HCT116 (cell line): ENCODE data around the gene PLA2G4B. TPM values are rescaled to one million over a fixed set of nuclear protein-coding genes. Genes with fewer than 3 reads are reported as not detected.

Experiments used
- ATAC-seq: fragments of 200-7000 bp; cut with Tn5 transposase; 2 replicates; pipeline ENCODE4 v1.9.1; 2020; ENCODE audit warnings: mild to moderate bottlenecking, moderate library complexity
- BruUV-seq: library from RNA; stranded (reverse); fragments of 400-500 nt; replicated peaks from 2 replicates; lab custom pipeline; 2021; lab: Mats Ljungman, UMichigan
- CTCF ChIA-PET: fragments of 300-600 bp; sonication (Branson Sonifier 250); formaldehyde crosslinking; loops from one replicate; lab custom pipeline; 2021; ENCODE audit warnings: antibody characterized with exemption; lab: Charles Lee
- POLR2A ChIA-PET: fragments of 300-600, 350-600 bp; sonication (Branson Sonifier 250); formaldehyde crosslinking; loops from one replicate; lab custom pipeline; 2021; ENCODE audit warnings: antibody characterized with exemption; lab: Charles Lee
- RAD21 ChIA-PET, 2 experiments: fragments of 300-600 bp; sonication (Branson Sonifier 250); formaldehyde crosslinking; loops; one replicate each; lab custom pipeline; 2023; ENCODE audit warnings: low total read pairs in 2 of 2; ENCODE audit not compliant: uncharacterized antibody in 2 of 2, unreplicated experiment in 2 of 2, low non-redundant PET in 1 of 2; lab: Charles Lee
- DNase-seq: peaks from one replicate; pipeline ENCODE4 v3.0.0-alpha.2; 2010; ENCODE audit warnings: low read depth, low spot score
- H2AFZ ChIP-seq: fragments of 200-600 bp; shearing (Covaris generic), sonication (generic); 2 replicates; pipeline ENCODE4 v1.6.1; 2017; ENCODE audit warnings: low read depth, mixed run types, mixed read lengths, antibody characterized with exemption, low read length; ENCODE audit not compliant: poor library complexity, severe bottlenecking
- H3K27ac ChIP-seq: 2 replicates; pipeline ENCODE4 v1.5.1; 2012; ENCODE audit warnings: low read depth, low read length
- H3K27me3 ChIP-seq: fragments of 200-600 bp; sonication (generic); 2 replicates; pipeline ENCODE4 v1.6.1; 2016; ENCODE audit warnings: mixed run types, low read length, mixed read lengths; ENCODE audit not compliant: insufficient read depth
- H3K36me3 ChIP-seq, 2 experiments: fragments of 200-500 bp in 1 of 2; fragments of 200-600 bp in 1 of 2; sonication (Bioruptor generic) in 1 of 2; sonication (generic) in 1 of 2; 2 replicates each; pipeline versions ENCODE4 v1.5.1 to v1.6.1; 2014 to 2016; ENCODE audit warnings: low read length in 2 of 2, inconsistent platforms in 1 of 2, mixed read lengths in 1 of 2, mixed run types in 1 of 2; ENCODE audit not compliant: insufficient read depth in 2 of 2, control insufficient read depth in 1 of 2
- H3K4me1 ChIP-seq, 2 experiments: fragments of 200-600 bp in 1 of 2; sonication (generic) in 1 of 2; 2 replicates each; pipeline versions ENCODE4 v1.5.1 to v1.6.1; 2012 to 2017; ENCODE audit warnings: low read length in 2 of 2, inconsistent platforms in 1 of 2, mild to moderate bottlenecking in 1 of 2, mixed read lengths in 1 of 2, mixed run types in 1 of 2, moderate library complexity in 1 of 2; ENCODE audit not compliant: insufficient read depth in 2 of 2, control insufficient read depth in 1 of 2
- H3K4me2 ChIP-seq: fragments of 200-600 bp; sonication (generic); 2 replicates; pipeline ENCODE4 v1.6.1; 2017; ENCODE audit warnings: mixed run types, low read length, mixed read lengths
- H3K4me3 ChIP-seq, 2 experiments: fragments of 200-600 bp in 1 of 2; sonication (generic) in 1 of 2; replicated peaks in 1 of 2; 2 replicates each; pipeline ENCODE4 v1.5.1; 2011 to 2016; ENCODE audit warnings: low read length in 2 of 2, control low read depth in 1 of 2, low read depth in 1 of 2, mild to moderate bottlenecking in 1 of 2, mixed read lengths in 1 of 2, mixed run types in 1 of 2
- H3K79me2 ChIP-seq: fragments of 200-600 bp; sonication (generic); 2 replicates; pipeline ENCODE4 v1.6.1; 2017; ENCODE audit warnings: mild to moderate bottlenecking, mixed run types, low read length, moderate library complexity, mixed read lengths; ENCODE audit not compliant: insufficient read depth
- H3K9ac ChIP-seq: fragments of 200-600 bp; sonication (generic); 2 replicates; pipeline ENCODE4 v1.6.1; 2016; ENCODE audit warnings: low read length, mixed read lengths
- H3K9me2 ChIP-seq: fragments of 200-600 bp; sonication (generic), shearing (Covaris generic); 2 replicates; pipeline ENCODE4 v1.6.1; 2017; ENCODE audit warnings: mixed run types, mild to moderate bottlenecking, moderate library complexity; ENCODE audit not compliant: insufficient read depth
- H3K9me3 ChIP-seq, 2 experiments: fragments of 200-500 bp in 1 of 2; fragments of 200-600 bp in 1 of 2; sonication (Bioruptor generic) in 1 of 2; sonication (generic) in 1 of 2; 2 replicates each; pipeline ENCODE4 v1.6.1; 2014 to 2017; ENCODE audit warnings: low read length in 2 of 2, mixed read lengths in 2 of 2, inconsistent platforms in 1 of 2, low read depth in 1 of 2, mild to moderate bottlenecking in 1 of 2, mixed run types in 1 of 2, moderate library complexity in 1 of 2; ENCODE audit not compliant: control insufficient read depth in 1 of 2, insufficient read depth in 1 of 2
- H4K20me1 ChIP-seq: fragments of 200-600 bp; sonication (generic), shearing (Covaris generic); 2 replicates; pipeline ENCODE4 v1.6.1; 2017; ENCODE audit warnings: mixed run types, mild to moderate bottlenecking, moderate library complexity; ENCODE audit not compliant: insufficient read depth
- ATF3 ChIP-seq: IDR thresholded peaks from 2 replicates; pipeline ENCODE4 v1.6.1; 2012
- CEBPB ChIP-seq: IDR thresholded peaks from 2 replicates; pipeline ENCODE4 v1.6.1; 2012; ENCODE audit warnings: low read depth
- EGR1 ChIP-seq: IDR thresholded peaks from 2 replicates; pipeline ENCODE4 v1.6.1; 2012; ENCODE audit warnings: low read depth
- ELF1 ChIP-seq: IDR thresholded peaks from 2 replicates; pipeline ENCODE4 v1.6.1; 2012; ENCODE audit warnings: low read depth, borderline replicate concordance
- EZH2 ChIP-seq: fragments of 200-600 bp; sonication (generic); IDR thresholded peaks from 2 replicates; pipeline ENCODE4 v1.6.1; 2017; ENCODE audit warnings: antibody characterized with exemption, mixed run types
- JUND ChIP-seq: IDR thresholded peaks from 2 replicates; pipeline ENCODE4 v1.6.1; 2012
- POLR2A ChIP-seq: IDR thresholded peaks from 2 replicates; pipeline ENCODE4 v1.7.0; 2011; ENCODE audit warnings: borderline replicate concordance; ENCODE audit not compliant: insufficient read depth, insufficient read length; ENCODE audit errors: extremely low read depth
- POLR2AphosphoS5 ChIP-seq: IDR thresholded peaks from 2 replicates; pipeline ENCODE4 v1.6.1; 2011; ENCODE audit warnings: mild to moderate bottlenecking, low read depth, low read length, moderate library complexity
- SIN3A ChIP-seq: IDR thresholded peaks from 2 replicates; pipeline ENCODE4 v1.6.1; 2012; ENCODE audit warnings: low read depth
- TCF7L2 ChIP-seq: IDR thresholded peaks from 2 replicates; pipeline ENCODE4 v1.7.0; 2011; ENCODE audit warnings: borderline replicate concordance, inconsistent platforms; ENCODE audit not compliant: insufficient read depth, insufficient read length; ENCODE audit errors: extremely low read depth
- YY1 ChIP-seq: IDR thresholded peaks from 2 replicates; pipeline ENCODE4 v1.6.1; 2011; ENCODE audit warnings: low read length, low read depth, moderate library complexity, mild to moderate bottlenecking; ENCODE audit not compliant: insufficient replicate concordance; ENCODE audit errors: extremely low read depth
- ZBTB33 ChIP-seq: IDR thresholded peaks from 2 replicates; pipeline ENCODE4 v1.6.1; 2011; ENCODE audit warnings: mild to moderate bottlenecking, low read length, moderate library complexity; ENCODE audit not compliant: insufficient replicate concordance; ENCODE audit errors: extremely low read depth
- intact Hi-C: fragments of 100-400 bp; cut with micrococcal nuclease; formaldehyde crosslinking; loops from 2 replicates; pipeline ENCODE4 v1.10.0; 2022
- total RNA-seq: library from RNA; stranded (reverse); gene quantifications from one replicate; pipeline ENCODE4 v1.2.1, GENCODE V29; 2021; ENCODE audit not compliant: unreplicated experiment
- TF ChIP-seq, protein P1 (sequence below): IDR thresholded peaks from 2 replicates; pipeline ENCODE4 v1.6.1; 2012; ENCODE audit warnings: low read depth

Gene PLA2G4B
- total RNA-seq, 1 experiment from 2014 or later = 4.7 TPM

- Histone ChIP-seq H3K79me2 (no peaks in the 10 kb centered on the region), H3K36me3 (peaks cover 0 to 3% of the 10 kb centered on the region in 2 experiments; a peak in 1 of 4 replicates), H3K27ac (no peak overlapping the region), H3K4me3 (no peak overlapping the region), H3K4me1 (no peaks in the 10 kb centered on the region), H4K20me1 (no peaks in the 10 kb centered on the region), H2AFZ (no peak overlapping the region), H3K9ac (no peak overlapping the region), H3K27me3 (no peaks in the 10 kb centered on the region), H3K4me2 (no peak overlapping the region), H3K9me3 (no peaks in the 10 kb centered on the region), H3K9me2 (no peaks in the 10 kb centered on the region)
- CTCF ChIA-PET = no interaction called here
- BruUV-seq = no TSS peak
- DNase-seq (no peak), ATAC-seq (no peak)
- TF ChIP-seq ATF3 = no peak
- TF ChIP-seq YY1 = no peak
- TF ChIP-seq EGR1 = no peak
- no peak for TF ChIP-seq ELF1
- TF ChIP-seq EZH2 = no peak
- TF ChIP-seq ZBTB33 = no peak
- no peak for TF ChIP-seq JUND
- no peak for TF ChIP-seq SIN3A
- TF ChIP-seq TCF7L2 = no peak
- TF ChIP-seq, protein P1, sequence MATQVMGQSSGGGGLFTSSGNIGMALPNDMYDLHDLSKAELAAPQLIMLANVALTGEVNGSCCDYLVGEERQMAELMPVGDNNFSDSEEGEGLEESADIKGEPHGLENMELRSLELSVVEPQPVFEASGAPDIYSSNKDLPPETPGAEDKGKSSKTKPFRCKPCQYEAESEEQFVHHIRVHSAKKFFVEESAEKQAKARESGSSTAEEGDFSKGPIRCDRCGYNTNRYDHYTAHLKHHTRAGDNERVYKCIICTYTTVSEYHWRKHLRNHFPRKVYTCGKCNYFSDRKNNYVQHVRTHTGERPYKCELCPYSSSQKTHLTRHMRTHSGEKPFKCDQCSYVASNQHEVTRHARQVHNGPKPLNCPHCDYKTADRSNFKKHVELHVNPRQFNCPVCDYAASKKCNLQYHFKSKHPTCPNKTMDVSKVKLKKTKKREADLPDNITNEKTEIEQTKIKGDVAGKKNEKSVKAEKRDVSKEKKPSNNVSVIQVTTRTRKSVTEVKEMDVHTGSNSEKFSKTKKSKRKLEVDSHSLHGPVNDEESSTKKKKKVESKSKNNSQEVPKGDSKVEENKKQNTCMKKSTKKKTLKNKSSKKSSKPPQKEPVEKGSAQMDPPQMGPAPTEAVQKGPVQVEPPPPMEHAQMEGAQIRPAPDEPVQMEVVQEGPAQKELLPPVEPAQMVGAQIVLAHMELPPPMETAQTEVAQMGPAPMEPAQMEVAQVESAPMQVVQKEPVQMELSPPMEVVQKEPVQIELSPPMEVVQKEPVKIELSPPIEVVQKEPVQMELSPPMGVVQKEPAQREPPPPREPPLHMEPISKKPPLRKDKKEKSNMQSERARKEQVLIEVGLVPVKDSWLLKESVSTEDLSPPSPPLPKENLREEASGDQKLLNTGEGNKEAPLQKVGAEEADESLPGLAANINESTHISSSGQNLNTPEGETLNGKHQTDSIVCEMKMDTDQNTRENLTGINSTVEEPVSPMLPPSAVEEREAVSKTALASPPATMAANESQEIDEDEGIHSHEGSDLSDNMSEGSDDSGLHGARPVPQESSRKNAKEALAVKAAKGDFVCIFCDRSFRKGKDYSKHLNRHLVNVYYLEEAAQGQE = no peak
- TF ChIP-seq POLR2A = no peak
- TF ChIP-seq POLR2AphosphoS5 = no peak
- no peak for TF ChIP-seq CEBPB
- RAD21 ChIA-PET = no interaction called here
- POLR2A ChIA-PET = no interaction called here
- intact Hi-C loops = no loop called here
Observed at GRCh38 chr15:41849204-41849603, 10.6 kb downstream of the PLA2G4B start.
